CD4-positive, alpha-beta T cell treated with Interleukin-21 for 1 hour (primary cell): ENCODE measurements around the gene RAB3A.

Experiments
- DNase-seq: peaks from one replicate; pipeline ENCODE4 v3.0.0-alpha.2; 2020

The RAB3A gene

DNA sequence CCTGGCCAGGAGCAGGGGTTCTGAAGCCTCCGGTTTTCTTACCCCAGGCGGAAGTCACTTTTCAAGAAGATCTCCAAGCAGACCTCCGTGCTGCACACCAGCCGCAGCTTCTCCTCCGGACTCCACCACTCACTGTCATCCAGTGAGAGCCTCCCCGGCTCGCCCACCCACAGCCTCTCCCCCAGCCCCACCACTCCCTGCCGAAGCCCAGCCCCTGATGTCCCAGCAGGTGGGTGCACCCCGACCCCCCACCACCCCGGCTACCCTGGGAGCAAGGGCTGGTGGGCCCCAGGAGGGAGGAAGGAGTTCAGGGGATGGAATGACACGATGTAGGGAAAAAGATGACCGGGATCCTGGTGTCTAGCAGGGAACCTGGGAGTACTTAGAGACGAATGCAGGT lies 56.4 kb downstream of the RAB3A start:
- no peak for DNase-seq
